HG02885 (cell line): Measurements from ENCODE around the gene SDHA.
"Not testable (repeated sequence)": the region's sequence is repeated elsewhere in the genome, so short reads cannot be mapped to it uniquely, and the experiment has no call there.

Source experiments
- ATAC-seq: cut with Tn5 transposase; IDR thresholded peaks from one replicate; pipeline ENCODE4 v1.9.1; 2021; ENCODE audit warnings: mild to moderate bottlenecking; ENCODE audit not compliant: unreplicated experiment, poor library complexity

SDHA gene

DNA sequence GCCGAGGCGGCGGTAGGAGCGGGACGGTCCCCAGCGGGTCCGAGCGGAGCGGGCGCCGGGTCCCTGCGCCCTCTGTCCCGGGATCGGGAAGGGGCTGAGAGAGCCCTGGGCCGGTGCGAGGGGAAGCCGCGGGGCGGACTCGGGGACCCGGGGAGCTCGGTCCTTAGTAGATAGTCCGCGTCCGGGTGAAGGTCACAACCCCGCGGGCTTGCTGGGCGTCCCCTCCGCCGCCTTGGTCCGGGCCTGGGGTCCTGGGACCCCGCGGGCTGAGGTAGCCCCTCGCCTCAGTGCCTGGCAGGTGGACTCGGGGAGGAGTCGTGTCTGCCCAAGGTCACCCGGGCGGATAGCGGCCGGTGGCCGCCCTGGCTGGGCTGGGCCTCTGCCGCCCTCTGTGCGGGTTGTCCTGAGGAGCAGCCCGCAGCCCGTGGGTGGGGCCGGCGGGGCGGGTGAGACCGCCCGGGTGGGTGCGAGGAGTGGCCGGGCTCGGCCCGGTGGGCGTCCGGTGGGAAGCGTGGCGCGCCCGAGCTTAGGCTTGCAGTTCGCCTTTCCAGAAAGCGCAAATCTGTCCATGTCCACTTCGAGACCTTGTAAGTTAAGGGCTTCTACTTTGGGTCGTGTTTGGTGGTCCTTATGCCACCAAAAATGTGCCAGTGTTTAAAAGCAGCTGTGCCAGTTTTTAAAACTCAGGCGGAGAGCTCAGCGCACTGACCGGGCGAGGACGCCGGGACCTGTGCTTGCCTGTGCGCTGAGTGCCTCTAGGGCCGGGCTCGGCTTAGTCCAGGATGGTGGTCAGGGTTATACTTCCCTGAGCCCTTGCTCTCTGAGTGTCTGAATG lies 554 bp downstream of the SDHA start:
- peak; percentile 29 for ATAC-seq

DNA sequence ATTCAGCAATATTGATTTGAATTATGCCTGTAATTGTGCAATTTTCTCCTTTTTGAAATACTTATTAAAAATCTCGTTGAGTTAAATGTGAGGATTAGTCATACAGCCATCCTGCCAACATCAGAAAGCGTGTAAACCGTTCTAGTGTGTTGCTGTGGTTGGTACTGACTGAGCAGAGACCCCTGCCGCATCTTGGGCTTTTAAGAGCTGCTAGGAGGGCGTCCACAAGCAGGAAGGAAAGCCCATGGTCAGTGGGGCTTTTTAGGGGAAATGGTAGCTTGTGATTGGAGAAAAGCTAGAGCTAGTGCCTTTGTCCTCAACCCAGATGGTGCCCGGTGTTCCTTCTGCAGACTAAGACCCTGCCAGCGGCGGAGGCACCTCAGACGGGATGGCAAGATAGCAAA lies 1.3 kb downstream of the SDHA start:
- ATAC-seq: no peak

DNA sequence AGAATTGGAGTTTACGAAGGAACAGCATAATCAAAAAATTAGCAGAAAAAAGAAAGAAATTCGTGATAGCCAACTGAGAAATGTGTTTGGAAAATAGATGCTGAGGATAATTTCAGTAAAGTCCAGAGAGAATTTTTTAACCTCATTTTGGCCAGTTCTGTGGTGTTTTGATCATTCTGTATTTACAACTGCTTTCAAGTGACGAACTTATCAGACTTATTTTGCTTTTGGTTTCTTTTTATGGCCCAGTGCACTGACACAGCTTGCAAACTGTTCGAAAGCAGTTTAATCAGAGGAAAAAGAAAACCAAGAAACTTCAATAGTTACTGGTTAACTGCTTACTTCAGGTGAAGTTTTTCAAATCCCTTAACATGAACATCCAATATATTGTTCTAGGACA lies 1.9 kb downstream of the SDHA start:
- ATAC-seq: peak; percentile 22

DNA sequence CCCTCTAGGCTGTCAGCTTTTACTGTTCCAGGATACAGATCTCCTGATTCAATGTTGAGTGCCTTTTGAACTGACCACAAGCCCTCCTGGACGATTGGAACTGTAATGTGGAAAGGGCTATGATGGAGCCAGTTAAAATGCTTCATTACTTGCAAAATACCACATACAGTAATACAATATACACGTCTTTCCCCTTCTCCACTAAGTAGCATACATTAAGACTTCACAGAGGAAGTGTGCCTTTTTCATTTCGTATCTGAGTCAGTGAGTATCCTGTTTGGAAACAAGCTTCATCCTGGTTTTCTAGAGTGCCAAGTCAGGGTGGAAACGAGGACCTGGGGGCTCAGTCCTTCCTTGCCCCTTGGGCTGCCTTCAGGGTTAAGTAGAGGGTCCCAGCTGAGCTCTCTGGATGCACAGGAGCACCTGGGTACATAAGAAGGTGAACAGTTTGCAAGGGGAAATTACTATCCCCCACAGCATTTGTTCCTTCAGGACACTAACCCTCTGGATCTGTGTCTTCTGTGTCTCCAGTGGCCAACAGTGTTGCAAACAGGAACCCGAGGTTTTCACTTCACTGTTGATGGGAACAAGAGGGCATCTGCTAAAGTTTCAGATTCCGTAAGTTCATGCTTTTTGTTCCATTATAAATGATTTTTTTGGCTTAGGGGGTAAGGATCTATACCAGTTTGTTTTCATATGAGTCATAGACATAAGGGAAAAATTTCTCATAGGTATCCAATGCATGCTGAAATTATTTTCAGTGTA lies 5.0 kb downstream of the SDHA start:
- not testable (repeated sequence) for ATAC-seq

DNA sequence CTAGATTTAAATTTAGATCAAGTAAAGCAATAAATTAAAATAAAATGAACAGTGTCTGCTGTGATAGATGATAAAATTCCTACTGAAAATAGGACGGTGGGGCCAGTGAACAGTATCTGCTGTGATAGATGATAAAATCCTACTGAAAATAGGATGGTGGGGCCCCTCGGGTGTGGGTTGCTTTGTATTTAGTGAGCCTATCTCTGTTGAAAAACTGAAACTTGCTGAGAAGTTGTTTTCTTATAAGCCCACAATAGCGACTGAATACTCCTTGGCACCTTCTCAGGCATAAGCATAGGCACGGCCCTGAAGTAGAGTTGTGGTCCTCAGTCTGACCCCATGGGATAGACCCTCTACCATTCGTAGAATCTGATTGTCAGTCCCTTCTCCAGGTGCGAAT lies 5.7 kb downstream of the SDHA start:
- no peak for ATAC-seq

DNA sequence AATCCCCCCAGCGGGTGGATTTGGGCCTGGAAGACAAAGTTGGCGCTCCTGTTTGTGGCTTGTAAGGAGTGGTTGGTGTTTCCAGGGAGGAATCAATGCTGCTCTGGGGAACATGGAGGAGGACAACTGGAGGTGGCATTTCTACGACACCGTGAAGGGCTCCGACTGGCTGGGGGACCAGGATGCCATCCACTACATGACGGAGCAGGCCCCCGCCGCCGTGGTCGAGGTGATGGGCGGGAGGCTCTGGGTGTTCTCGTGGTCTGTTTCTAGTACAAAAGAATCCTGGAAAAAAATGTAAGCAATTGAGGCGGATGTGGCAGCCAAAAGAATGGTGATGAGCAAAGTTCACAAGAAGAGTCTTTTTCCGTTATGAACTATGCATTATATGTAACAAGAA lies 7.2 kb downstream of the SDHA start:
- no peak for ATAC-seq

DNA sequence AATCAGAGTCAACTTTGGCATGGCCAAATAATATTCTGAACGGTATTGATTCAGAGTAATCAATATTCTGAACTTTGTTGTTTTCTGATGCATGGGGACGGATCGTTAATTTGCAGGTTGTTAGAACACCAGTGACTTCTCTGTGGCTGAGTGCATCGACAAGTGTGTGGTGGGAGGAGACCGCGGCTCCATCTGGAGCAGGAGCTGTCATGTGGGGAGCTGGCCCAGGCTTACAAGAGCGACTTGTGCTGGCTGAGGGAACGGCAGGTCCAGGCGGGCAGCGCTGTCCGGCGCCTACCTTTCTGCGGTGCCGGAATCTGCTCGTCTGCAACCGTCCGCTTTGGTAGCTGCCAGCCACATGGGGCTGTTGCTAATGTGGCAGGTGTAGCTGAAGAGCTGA lies 9.3 kb downstream of the SDHA start:
- ATAC-seq: not testable (repeated sequence)

DNA sequence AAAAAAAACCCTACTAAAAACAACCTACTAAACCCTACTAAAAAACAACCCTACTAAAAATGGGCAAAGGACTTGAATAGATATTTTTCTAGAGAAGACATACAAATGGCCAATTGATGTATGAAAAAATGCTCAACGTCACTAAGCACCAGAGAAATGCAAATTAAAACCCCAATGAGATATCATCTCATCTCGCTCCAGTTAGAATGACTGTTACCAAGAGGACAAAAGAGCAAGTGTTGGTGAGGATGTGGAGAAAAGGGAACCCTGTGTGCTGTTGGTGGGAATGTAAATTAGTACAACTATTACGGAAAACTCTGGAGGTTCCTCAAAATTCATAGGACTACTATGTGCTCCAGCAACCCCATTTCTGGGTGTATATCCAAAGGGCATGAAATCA lies 10.8 kb downstream of the SDHA start:
- ATAC-seq: no peak

DNA sequence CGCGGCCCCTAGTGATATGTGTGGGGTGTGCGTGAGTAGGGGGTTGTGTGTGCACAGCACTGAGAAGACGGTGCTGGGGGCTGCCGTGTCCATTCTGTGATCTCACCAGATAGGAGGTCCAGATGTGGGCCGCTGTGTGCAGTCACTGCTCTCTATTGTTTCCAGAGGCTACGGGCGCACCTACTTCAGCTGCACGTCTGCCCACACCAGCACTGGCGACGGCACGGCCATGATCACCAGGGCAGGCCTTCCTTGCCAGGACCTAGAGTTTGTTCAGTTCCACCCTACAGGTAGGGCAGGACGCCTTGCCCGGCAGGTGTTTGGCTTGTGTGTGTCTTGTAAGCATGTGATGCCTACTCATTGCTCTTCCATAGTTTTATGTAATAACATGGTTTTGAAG lies 12.6 kb downstream of the SDHA start:
- ATAC-seq: no peak

DNA sequence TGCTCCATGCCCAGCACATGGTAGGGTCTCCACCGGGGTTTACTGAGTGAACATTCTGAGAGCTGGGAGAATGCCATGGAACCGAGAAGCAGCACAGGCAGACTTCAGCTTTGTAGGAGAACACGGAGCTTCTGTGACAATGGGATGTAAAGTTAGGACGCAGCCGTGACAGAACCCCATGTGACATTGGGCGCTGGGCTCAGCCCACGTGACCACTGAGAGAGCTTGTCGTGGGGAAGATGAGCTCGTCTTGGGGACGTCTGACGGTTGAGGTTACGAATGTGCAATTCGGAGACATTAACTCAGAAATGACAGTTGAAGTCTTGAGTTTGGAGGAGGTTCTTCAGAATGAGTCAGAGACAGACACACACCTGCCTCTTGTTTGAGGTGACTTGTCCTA lies 13.5 kb downstream of the SDHA start:
- ATAC-seq: no peak

DNA sequence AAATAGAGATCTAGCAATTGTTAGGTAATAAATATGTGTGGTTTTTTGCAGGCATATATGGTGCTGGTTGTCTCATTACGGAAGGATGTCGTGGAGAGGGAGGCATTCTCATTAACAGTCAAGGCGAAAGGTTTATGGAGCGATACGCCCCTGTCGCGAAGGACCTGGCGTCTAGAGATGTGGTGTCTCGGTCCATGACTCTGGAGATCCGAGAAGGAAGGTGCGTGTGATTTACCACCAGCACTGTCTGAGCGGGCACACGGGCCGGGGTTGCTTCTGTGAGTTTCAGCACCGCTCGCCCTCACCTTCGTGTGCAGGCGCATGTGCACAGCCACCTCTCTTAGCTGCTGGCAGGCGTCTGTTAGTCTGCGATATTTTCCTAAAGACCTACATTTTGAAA lies 15.3 kb downstream of the SDHA start:
- ATAC-seq: not testable (repeated sequence)

DNA sequence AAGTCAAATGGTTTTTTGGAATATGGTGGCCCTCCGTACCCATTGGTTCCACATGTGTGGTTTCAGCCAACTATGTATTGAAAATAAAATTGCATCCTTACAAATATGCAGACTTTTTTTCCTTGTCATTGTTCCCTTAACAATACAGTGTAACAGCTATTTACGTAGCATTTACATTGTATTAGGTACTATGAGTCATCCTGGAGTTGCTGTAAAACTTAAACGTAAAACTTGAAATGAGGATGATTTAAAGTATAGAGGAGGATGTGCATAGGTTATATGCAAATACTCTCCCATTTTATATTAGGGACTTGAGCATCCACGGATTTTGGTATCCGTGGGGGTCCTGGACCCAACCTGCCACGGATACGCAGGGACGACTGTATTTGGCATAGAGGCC lies 16.3 kb downstream of the SDHA start:
- ATAC-seq: no peak

DNA sequence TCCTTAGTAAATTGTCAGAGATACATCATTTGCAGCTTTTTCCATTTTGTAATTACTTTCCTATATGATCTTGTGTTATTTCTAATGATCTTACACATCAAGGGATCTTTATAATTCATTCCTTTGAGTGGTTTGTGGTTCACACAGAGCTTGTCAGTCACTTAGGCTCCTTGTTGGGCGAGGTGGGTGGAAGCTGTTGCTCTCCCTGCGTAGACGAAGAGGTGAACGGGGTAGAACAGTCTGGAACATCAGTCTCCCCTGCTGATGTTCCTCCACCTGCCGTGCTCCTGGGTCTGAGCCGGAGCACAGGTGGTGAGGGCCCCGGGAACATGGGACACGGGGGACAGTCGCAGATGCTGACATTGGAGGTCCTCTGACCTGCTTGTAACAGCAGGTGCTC lies 17.4 kb downstream of the SDHA start:
- ATAC-seq: not testable (repeated sequence)

DNA sequence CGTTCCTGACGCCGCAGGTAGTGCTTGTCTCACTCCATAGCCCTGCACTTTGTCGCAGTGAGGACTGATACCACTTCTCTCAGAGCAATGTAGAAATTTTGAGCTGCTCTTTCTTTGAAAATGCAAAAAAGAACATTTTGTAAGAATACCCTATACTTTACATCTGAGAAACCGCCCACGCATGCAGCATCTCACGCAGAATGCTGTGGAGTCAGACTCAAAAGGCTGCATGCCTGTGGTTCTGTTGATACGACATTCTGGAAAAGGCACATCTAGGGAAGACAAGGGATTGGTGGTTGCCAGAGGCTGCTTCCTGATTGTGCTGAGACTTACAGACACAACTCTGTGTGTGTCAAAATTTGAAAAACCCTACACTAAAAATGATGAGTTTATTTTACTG lies 19.8 kb downstream of the SDHA start:
- not testable (repeated sequence) for ATAC-seq

DNA sequence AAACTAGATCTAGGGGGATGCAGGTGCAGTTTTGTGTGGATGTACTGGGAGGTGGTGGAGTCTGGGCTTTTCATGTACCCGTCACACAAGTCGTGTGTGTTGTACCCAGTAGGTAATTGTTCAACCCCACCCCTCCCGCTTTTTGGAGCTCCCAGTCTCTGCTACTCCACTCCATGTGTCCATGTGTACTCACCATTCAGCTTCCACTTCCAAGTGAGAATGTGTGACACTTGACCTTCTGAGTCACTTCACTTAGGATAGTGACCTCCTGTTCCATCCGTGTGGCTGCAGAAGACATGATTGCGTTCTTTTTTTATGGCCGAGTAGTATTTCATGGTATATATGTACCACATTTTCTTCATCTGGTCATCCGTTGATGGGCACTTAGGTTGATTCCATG lies 22.4 kb downstream of the SDHA start:
- ATAC-seq: not testable (repeated sequence)

DNA sequence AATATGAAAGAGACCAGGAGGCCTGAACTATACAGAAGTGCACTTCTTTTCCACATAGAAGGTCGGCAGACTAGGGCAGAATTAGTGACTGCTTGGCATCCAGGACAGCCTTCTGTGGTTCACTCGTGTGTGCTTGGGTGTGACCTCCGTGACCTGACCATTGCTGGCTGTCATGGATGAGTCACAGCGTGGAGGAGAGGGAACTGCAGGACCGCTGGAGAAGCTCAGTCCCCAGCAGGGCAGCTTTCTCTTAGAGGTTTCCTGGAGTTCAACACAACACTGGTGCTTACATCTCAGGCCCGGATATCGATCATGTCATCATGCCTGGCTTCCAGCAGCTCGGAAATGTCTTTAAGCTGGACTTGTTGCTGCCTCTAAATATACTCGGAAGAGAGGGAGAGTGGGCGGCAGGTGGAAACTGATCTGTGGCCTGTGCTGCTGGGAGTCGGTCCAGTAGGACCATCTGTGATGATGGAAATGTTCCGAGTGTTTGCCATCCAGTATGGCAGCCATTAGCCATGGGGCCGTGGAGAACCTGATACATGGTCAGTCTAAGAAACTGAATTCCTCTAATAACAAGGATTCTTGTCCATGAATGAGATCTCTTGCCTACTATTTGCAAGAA lies 23.0 kb downstream of the SDHA start:
- ATAC-seq: not testable (repeated sequence)

DNA sequence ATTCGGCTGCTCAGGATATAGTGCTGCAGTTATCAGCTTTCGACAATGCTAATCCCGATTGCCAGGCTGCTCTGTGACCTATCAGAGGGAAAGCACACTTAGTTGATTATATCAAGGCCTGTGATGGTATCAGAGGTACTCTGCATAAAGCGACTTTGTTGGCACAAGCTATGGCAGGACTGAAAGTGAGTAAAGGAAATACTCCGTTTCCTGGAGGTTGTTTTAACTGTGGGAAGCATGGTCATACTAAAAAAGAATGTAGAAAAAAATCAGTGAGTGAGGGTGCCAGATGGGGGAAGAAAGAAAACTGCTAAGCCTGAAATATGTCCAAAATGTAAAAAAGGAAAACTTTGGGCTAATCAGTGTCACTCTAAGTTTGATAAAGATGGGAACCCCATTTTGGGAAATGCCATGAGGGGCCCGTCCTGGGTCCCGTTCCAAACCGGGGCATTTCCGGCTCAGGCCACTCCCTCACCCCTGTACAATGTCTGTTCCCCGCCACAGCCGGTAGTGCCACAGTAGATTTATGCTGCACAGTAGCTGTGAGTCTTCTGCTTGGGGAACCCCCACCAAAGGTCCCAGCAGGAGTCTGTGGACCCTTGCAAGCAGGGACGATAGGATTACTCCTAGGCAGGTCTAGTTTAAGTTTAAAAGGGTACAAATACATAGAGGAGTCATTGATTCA lies 25.7 kb downstream of the SDHA start:
- not testable (repeated sequence) for ATAC-seq

DNA sequence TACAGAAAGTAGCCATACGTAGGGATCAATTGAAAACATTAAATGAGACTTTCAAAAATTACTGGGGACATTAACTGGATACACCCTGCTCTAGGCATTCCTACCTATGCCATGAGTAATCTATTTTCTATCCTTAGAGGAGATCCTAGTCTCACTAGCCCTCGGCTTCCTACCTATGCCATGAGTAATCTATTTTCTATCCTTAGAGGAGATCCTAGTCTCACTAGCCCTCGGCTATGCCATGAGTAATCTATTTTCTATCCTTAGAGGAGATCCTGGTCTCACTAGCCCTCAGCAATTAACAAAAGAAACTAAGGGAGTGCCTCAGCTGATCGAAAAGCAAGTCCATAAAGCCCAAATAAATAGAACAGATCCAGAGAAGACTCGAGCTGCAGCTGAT lies 27.6 kb downstream of the SDHA start:
- not testable (repeated sequence) for ATAC-seq

DNA sequence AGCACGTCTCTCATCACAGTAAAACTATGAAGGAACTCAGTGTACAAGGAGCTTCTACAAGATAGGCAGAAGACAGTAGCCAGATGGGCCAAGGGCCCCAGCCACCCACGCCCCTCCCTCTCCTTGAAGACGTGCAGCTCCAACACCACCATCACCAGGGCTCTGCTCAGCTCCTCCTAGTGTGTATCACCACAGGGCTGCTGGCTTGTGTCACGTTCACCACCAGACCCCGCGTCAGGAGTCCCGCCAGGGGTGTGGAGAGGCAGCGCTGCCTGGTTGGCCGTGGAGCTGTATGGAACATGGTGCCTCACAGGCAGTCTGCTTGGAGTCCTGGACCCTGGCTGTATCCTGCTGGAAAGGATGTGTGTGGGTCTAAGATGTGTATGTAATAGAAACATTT lies 32.3 kb downstream of the SDHA start:
- ATAC-seq: not testable (repeated sequence)

DNA sequence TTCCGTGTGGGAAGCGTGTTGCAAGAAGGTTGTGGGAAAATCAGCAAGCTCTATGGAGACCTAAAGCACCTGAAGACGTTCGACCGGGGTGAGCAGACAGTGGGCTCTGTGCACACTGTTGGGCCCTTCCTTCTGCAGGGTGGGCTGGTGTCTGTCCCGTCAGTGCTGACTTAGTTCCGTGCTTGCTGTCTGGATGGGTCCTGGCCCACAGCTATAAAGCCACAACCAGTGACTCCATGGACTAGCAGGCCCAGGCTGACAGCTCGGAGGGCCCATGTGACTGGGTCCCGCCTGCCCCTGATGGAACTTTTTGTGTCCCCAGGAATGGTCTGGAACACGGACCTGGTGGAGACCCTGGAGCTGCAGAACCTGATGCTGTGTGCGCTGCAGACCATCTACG lies 32.9 kb downstream of the SDHA start:
- ATAC-seq: not testable (repeated sequence)

DNA sequence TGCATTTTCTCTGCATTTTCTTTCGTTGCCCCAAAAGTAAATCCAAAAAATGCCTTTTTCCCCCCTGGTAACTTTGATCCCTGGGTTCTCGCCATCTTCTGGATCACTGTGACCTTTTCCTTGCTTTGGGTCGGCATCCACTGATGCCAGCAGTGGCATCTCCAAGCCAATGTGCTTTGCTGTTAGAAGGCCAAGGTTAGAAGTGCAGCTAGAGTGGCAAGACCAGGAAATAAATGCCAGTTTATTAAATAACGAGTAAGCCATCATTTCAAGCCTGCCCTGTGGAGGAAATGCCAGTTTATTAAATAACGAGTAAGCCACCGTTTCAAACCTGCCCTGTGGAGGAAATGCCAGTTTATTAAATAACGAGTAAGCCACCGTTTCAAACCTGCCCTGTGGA lies 33.4 kb downstream of the SDHA start:
- not testable (repeated sequence) for ATAC-seq
